T47D (cell line): ENCODE data around the gene NAT9.
A peak's percentile ranks its signal among the peaks of the same experiment; 100 is the strongest.

Experiments
- DNase-seq, 2 experiments: peaks; one replicate each; pipeline versions ENCODE4 v3.0.0 to v3.0.0-alpha.2; 2011 to 2012; ENCODE audit warnings: low read depth in 1 of 2, low spot score in 1 of 2
- JUND ChIP-seq: IDR thresholded peaks from 2 replicates; pipeline ENCODE4 v1.6.1; 2012; ENCODE audit warnings: low read depth
- in situ Hi-C: cut with HindIII; loops from 2 replicates; pipeline ENCODE4 v1.10.0; 2016; ENCODE audit warnings: low sequenced_read_pairs, low pct_unique_long_range_greater_than_20kb

The NAT9 gene

DNA sequence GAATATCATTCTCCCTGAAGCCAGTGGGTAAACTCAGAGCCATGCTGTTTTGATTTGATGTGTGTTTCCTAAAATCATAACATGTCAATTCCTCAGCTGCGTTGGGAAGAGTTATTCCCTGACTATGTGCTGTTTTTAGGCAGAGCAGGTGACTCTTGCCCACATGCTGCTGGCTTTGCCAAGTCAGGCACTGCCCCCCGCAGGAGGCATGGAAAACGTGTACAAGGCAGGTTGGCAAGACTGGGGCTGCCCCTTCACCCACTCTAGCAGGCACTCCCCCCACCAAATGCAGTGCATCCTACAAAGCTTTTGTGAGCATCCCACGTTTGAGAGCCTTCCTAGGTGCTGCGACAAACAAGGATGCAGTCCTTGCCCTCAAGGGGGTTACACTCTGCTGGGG lies 38.3 kb upstream of the NAT9 start:
- in situ Hi-C loops = no loop called here
- peak in 1 of 2 experiments; percentile 22 for DNase-seq
- no peak for TF ChIP-seq JUND

DNA sequence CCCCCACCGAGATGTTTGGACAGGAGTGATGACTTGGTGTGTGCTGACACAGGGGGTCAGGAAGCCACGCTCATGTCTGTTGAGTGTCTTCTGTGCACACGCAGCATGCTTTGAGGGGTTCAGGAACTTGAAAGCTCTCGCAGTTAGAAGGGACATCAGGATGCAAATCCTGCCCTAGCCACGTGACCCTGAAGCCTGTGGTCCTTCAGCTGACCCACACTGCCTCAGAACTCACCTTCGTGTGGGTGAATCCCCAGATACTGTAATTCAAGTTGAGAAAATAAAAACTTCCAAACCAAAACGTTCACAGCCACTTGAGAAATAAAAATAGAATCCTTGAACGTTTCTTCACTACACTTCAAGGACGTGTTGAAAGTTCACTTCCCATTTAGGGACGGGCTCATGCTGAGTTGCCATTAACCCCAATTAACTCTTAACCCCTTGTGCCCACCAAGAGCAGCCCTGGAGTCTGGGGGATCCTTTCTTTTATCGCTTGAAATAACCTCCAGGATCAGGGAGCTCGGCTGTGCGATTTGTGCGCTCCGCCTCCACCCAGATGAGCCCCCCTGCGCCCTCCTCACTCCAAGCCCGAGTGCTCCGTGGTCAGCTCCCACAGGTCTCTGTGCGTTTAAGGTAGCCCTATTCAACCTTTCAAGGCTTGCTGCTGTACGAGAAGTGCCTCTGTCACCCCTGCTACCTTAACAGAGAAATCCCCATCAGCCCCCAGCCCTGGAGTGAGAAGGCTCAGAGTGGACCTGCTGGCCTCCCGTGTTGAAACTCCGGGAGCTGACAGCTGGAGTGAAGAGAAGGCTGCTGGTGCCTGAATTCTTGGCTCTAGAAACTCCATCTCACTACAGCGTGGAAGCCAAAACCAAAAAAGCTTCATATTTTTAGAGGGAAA lies 36.2 kb upstream of the NAT9 start:
- TF ChIP-seq JUND = no peak
- DNase-seq = no peak
- in situ Hi-C loops = no loop called here

DNA sequence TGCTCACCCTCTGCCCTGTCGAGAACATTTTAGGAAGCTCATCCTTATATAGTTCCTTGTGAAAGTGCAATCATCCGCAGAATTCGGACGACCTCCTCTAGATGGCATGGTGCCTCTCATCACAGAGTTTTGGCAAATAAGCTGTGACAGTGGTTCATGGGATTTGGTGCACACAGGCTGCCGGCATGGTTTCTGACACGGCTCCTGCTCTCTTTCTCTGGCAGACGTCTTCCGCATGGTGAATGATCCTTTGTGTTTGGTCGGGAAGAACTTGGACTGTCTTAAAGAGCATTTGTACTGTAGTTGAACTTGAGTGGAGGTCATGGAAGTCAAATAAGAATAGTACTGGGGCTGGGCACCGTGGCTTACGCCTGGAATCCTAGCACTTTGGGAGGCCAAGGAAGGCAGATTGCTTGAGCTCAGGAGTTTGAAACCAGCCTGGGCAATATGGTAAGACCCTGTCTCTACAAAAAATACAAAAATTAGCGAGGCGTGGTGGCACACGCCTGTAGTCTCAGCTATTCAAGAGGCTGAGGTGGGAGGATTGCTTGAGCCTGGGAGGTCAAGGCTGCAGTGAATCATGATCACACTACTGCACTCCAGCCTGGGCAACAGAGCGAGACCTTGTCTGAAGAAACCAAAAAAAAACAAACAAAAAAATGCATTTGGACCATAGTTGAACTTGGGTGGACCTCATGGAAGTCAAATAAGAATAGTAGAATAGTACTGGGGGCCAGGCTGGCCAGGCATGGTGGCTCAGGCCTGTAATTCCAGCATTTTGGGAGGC lies 34.7 kb upstream of the NAT9 start:
- no peak for DNase-seq
- in situ Hi-C loops = no loop called here
- no peak for TF ChIP-seq JUND

DNA sequence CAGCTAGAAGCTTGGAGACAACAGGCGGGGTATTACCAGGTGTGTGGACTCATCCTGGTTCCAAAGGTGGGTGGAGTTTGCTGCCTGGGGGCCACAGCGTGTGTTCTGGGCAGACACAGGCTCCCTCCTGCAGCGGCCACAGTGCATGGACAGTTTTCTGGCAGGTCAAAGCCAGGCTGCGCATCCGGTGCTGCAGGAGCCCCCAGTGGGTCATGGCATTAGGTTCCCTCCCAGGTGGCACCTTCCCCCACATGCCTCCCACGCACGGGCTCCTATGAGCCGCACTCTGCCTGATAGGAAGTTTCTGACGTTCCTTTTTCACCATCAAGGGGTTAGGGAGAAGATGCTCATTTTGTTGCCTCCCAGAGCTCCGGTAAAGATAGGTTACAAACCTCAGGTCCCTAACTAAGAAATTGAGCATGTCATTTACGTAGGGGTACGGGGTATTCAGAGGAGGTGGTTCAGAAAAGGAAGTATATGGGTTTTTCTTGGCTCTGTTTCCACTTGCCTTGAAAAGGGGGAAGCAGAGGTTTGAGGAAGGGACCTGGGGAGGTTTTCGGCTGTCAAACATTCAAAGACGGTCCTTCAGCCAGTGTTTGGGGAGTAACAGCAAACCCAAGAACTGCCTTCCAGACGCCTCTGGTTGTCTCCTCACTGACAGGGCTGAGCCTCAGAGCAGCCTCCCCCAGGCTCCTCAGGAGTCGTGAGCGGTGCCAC lies 32.7 kb upstream of the NAT9 start:
- TF ChIP-seq JUND = no peak
- in situ Hi-C loops = no loop called here
- no peak for DNase-seq

DNA sequence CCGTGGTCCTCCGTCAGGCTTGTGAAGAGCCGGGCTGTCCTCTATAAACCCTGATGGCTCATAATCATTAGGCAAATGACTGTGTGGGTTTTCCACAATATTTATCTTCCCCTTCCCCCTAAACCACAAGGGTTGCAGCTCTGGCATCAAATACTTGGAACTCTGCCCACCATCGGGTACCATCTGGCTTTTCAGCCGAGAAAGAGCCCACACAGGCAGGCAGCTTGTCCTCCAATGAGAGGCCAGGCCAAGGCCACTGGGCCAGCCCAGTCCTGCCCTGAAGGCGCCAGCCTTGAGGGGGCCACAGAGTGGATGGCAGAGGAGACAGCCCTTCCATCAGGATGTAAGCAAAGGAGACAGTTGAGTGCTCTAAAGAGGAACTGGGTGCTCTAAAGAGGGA lies 31.8 kb upstream of the NAT9 start:
- DNase-seq = no peak

DNA sequence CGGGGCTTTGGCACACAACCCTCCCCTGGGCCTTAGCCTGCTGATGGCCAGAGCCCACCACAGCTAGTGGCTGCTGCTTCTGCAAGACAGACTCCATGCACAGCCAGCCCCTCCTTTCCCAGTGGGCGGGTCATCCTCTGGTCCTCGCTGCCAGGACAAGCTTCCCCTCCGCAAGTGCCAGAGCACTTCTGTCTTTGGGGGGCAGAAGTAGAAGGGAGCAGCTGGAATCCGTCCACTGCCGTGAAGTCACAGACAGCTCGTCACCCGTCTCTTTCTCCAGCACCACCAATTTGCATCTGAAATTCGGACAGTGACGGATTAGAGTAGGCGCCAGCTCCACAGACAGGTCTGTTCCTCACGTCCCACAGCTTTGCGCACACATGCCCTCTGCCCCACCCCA lies 31.3 kb upstream of the NAT9 start:
- in situ Hi-C loops = no loop called here
- no peak for DNase-seq
- TF ChIP-seq JUND = no peak

More for the DNA sequence above, 31.8 kb upstream of the NAT9 start:
- in situ Hi-C loops = no loop called here
- no peak for TF ChIP-seq JUND

DNA sequence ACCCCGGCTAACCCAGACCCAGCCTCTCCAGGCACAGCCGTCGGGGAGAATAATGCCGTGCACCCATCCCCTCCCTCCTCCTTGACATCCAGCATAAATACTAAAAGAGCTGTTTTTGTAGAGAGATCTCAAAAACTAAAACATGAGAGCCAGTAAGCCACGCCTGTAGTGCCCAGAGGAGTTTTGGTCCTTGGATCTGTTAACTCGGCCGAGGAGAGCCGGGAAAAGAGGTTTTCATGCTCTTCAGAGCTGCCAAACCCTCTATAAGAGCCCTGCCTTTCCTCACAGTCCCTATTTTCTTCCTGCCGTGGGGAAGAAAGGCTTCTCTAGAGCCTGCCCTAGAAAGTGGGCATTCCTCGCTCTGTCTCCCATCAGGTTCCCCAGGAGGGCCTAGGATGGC lies 30.2 kb upstream of the NAT9 start:
- in situ Hi-C loops = no loop called here
- TF ChIP-seq JUND = no peak
- no peak for DNase-seq

DNA sequence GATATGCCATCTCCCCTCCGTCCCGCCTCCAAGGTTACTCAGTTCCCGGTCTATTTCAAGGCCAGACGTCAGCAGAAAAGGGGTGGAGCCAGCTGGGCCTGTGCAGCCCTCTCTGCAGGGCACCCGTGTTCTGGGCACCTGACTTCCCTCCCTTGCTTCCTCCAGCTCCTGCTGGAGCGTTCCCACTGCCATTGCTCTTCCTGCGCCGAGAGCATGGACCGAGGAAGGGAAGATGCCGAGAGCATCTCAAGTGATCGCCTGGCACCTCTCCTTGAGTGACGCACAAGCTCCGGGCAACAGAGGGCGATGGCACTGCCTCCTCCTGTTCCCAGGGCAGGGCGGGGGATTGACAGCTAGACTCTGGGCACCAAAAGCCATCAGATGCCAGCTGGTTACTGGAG lies 29.4 kb upstream of the NAT9 start:
- no peak for DNase-seq
- in situ Hi-C loops = no loop called here
- TF ChIP-seq JUND = no peak

DNA sequence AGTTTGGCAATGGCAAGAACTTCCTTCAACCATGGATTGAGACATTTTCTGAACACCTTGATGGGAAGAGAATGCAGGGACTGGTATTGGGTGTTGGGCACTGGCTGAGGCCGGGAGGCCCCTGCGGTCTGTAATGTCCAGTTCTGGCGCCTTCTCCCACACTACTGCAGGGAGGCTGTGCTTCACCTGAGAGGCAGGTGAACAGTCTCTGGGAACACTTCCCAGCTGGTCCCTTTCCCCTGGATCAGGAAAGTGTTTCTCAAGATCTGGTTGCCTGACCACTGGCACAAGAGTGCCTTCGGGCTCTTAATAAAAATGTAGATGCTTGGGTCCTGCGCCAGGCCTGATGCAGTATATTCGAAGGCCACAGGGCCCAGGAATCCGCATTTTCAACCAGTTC lies 28.5 kb upstream of the NAT9 start:
- no peak for DNase-seq
- TF ChIP-seq JUND = no peak

DNA sequence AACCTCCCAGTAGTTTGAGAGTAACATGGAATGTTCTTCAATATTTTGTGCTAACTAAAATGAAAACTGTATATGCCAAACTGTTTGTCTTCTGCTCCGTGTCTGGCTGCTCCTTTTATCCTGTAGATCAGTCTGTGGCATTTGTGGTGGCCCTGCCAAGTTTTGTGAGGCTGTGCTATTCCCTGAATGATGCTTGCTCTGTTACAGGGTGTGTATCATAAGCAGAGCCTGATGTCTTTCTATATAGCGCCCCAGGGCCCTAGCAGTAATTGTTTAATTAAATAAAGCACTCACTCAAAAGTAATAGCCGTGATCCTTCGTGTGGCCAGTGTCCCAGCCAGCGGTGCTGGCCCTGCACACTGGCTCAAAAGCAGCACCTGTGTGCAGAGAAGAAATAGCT lies 27.8 kb upstream of the NAT9 start:
- DNase-seq = peak in 1 of 2 experiments; percentile 48
- no peak for TF ChIP-seq JUND
- in situ Hi-C loops = no loop called here

More for the DNA sequence above, 28.5 kb upstream of the NAT9 start:
- in situ Hi-C loops = no loop called here

DNA sequence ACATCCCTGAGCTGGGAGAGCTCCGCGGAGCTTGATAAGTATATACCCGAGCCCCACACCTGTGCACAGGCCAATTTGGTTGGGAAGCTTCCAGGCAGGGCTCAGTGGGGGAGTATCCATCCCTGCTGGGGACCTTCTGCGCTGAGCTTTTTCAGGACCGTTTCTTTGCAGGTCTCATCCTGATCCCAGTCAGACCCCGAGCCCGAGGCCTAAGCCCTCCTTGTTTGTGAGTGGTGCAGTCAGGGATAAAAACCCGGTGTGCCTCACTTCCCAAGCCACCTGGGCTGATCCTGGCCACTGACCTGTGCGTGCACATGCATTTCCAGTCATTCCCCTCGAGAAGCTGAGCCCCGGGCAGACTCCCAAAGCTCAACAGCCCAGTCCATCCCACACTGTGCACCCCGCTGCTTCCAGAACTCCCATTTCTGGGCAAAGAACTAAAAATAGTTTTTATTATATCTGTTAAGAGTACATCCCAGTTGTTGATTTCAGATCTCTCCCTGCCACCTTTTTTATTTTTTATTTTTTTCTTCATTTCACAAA lies 27.3 kb upstream of the NAT9 start:
- TF ChIP-seq JUND = no peak
- no peak for DNase-seq
- in situ Hi-C loops = no loop called here

DNA sequence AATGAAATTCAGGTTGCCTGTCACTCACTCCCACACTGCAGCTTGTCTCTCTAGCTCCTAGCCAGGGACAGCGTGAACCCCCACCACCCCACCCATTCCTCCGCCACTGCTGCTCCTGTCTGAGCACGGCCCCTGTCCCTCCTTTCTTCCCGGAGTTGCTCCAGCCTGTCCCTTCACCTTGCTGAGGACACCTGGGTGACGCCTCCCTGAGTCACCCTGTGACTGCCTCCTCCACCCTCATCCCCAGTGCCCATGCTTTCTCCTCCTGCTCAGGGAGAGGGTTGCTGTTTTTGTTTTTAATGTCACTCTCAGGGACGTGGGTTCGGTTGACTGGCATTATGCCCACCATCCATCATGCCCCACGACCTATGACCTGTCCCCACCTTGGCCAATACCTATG lies 25.8 kb upstream of the NAT9 start:
- TF ChIP-seq JUND = no peak
- in situ Hi-C loops = no loop called here
- no peak for DNase-seq

DNA sequence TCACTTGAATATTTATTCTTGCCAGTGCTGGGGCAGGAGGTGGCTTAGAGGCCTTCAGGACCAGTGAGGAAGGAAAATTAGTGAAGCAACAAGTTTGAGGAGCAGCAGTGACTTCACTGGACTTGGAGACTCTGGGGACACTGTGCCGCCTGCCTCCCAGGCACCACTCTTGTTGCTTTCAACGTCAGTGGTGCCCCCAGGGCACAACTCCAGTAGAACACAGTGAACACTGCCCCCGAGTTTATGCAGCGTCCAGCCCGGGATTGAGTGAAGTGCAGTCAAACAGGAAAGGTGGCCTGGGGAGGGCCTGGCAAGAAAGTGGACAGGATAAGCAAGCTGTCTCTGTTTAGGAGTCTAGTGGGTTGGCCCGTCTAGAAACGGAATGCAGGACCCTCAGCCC lies 24.4 kb upstream of the NAT9 start:
- TF ChIP-seq JUND = no peak
- peak in 1 of 2 experiments; percentile 62 for DNase-seq
- in situ Hi-C loops = no loop called here
